ENCODE measurements around the gene NPM1. TPM values are rescaled to one million over a fixed set of nuclear protein-coding genes. Genes with fewer than 3 reads are reported as not detected.
"Not testable (repeated sequence)": the region's sequence is repeated elsewhere in the genome, so short reads cannot be mapped to it uniquely, and the experiment has no call there.

NPM1 gene
- polyA plus RNA-seq, 3 donors = 1,545 to 1,771 (median 1,563) TPM

GRCh38 chr5:171400169-171400568, 12.5 kb downstream of the NPM1 start:
- DNase-seq = no peak

- DNase-seq = no peak
Measured at GRCh38 chr5:171401167-171401947, 13.7 kb downstream of the NPM1 start.

GRCh38 chr5:171402751-171403150, 15.1 kb downstream of the NPM1 start:
- not testable (repeated sequence) for DNase-seq

- no peak for DNase-seq
Measured at GRCh38 chr5:171405615-171406014, 18.0 kb downstream of the NPM1 start.

GRCh38 chr5:171407234-171407633, 19.6 kb downstream of the NPM1 start:
- DNase-seq = no peak

GRCh38 chr5:171409164-171410136, 21.8 kb downstream of the NPM1 start:
- DNase-seq = no peak

- DNase-seq = no peak
Measured at GRCh38 chr5:171410181-171410580, 22.5 kb downstream of the NPM1 start.

- no peak for DNase-seq
Measured at GRCh38 chr5:171412186-171412585, 24.5 kb downstream of the NPM1 start.

- DNase-seq = no peak
Measured at GRCh38 chr5:171413153-171413910, 25.7 kb downstream of the NPM1 start.

- not testable (repeated sequence) for DNase-seq
Measured at GRCh38 chr5:171413993-171414392, 26.3 kb downstream of the NPM1 start.

GRCh38 chr5:171415115-171415730, 27.6 kb downstream of the NPM1 start:
- no peak for DNase-seq

GRCh38 chr5:171416160-171417049, 28.8 kb downstream of the NPM1 start:
- DNase-seq = no peak

- peak; percentile 86 for DNase-seq
Measured at GRCh38 chr5:171418316-171418981, 30.8 kb downstream of the NPM1 start.

GRCh38 chr5:171418982-171419687, 31.5 kb downstream of the NPM1 start, which contains the start of gene FGF18:
FGF18 (plus strand) TSS chr5:171419647; CDS start chr5:171420200, 553 bp downstream.
- DNase-seq = peak; percentile 67

GRCh38 chr5:171419688-171420430, 32.2 kb downstream of the NPM1 start:
- no peak for DNase-seq

- DNase-seq = peak; percentile 58
Measured at GRCh38 chr5:171420431-171421241, 33.0 kb downstream of the NPM1 start.
